ENCODE measurements around the gene GMDS.

Gene GMDS

GRCh38 chr6:1945235-1945832 is 300.1 kb downstream of the GMDS start:
- TF ChIP-seq CTCF (IDR thresholded peaks at IDR 0.05; ENCODE audit: control insufficient read depth, insufficient read depth, low read depth, low read length, missing control alignments), result no peak
- DNase-seq (ENCODE audit: low read depth), result no peak
- H3K4me3 ChIP-seq (ENCODE audit: control insufficient read depth, low read depth, low read length), result no peak overlapping the region

DNA sequence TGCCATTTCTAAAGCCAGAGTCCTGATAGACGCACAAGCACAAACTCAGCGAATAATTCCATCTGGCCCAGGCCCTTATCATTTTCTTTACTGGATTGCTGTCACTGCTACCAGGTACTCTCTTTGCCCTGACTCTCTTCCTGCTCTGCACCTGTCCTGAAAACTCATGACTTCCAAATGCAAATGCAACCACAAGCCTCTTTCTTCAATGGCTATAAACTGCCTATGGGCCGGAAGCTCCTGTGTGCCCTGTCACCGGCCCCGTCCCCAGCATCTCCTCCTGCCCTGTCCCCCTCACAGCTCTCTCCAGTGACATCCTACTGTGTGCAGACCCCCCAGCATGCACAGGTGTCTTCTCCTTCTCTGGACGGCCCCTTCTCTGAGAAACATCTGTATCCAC is 302.6 kb downstream of the GMDS start:
- no peak overlapping the region for H3K4me3 ChIP-seq (ENCODE audit: control insufficient read depth, low read depth, low read length)
- no peak for DNase-seq (ENCODE audit: low read depth)
- no peak for TF ChIP-seq CTCF (IDR thresholded peaks at IDR 0.05; ENCODE audit: control insufficient read depth, insufficient read depth, low read depth, low read length, missing control alignments)

- DNase-seq (ENCODE audit: low read depth), result no peak
- no peak for TF ChIP-seq CTCF (IDR thresholded peaks at IDR 0.05; ENCODE audit: control insufficient read depth, insufficient read depth, low read depth, low read length, missing control alignments)
- no peak overlapping the region for H3K4me3 ChIP-seq (ENCODE audit: control insufficient read depth, low read depth, low read length)
Measured at GRCh38 chr6:1941534-1941933, 303.9 kb downstream of the GMDS start.

DNA sequence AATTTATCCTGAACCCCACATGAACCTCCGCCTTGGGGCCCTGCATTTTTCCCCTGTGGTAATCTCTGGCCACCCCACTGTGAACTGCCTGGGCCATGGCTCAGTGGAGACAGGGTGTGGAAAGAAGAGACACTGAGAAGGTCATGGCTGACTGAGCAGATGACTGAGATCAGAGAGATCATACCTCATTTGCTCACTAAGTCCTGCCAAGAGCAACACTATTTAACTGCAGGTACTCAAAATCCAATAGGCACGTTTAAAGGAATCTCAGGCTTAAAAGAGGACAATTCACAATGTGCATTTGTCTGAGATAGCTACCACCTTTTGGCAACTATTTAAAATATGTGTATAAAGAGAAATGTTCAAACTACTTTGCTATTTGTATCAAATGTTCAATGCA is 305.0 kb downstream of the GMDS start:
- DNase-seq (ENCODE audit: low read depth), result no peak
- H3K4me3 ChIP-seq (ENCODE audit: control insufficient read depth, low read depth, low read length), result no peak overlapping the region
- TF ChIP-seq CTCF (IDR thresholded peaks at IDR 0.05; ENCODE audit: control insufficient read depth, insufficient read depth, low read depth, low read length, missing control alignments), result no peak

- no peak for TF ChIP-seq CTCF (IDR thresholded peaks at IDR 0.05; ENCODE audit: control insufficient read depth, insufficient read depth, low read depth, low read length, missing control alignments)
- DNase-seq (ENCODE audit: low read depth), result no peak
- H3K4me3 ChIP-seq (ENCODE audit: control insufficient read depth, low read depth, low read length), result no peak overlapping the region
Measured at GRCh38 chr6:1933292-1933691, 312.1 kb downstream of the GMDS start.

DNA sequence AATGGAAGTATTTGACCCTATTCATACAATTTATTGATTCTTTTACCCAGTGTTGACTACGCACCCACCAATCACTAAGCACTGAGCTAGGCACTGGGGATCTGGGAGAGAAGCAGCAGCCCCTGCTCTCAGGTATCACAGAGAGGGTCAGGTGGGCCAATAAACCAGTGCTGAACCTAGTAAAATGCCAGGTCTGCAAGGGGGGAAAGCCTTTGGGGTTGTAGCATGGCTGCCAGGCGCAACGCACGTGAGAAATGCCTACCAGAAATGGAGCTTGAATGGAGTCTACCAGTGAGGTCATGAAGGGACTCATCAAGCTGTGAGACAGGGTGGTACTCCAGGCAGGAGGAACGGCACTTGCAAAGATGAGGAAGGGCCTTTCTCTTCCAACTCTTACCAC is 313.6 kb downstream of the GMDS start:
- TF ChIP-seq CTCF (IDR thresholded peaks at IDR 0.05; ENCODE audit: control insufficient read depth, insufficient read depth, low read depth, low read length, missing control alignments), result no peak
- H3K4me3 ChIP-seq (ENCODE audit: control insufficient read depth, low read depth, low read length), result no peak overlapping the region
- DNase-seq (ENCODE audit: low read depth), result no peak

- no peak for DNase-seq (ENCODE audit: low read depth)
- H3K4me3 ChIP-seq (ENCODE audit: control insufficient read depth, low read depth, low read length), result no peak overlapping the region
- TF ChIP-seq CTCF (IDR thresholded peaks at IDR 0.05; ENCODE audit: control insufficient read depth, insufficient read depth, low read depth, low read length, missing control alignments), result no peak
Measured at GRCh38 chr6:1930356-1930755, 315.0 kb downstream of the GMDS start.

Data from AG09309 (cell line).